ENCODE measurements around the gene LRRC55.
A peak's percentile ranks its signal among the peaks of the same experiment; 100 is the strongest.

LRRC55 gene

GRCh38 chr11:57230791-57231538, 49.2 kb downstream of the LRRC55 start:
- Histone ChIP-seq H3K4me1 (ENCODE audit: control insufficient read depth, insufficient read depth, low read length) (no peaks in the 10 kb centered on the region), H3K4me3 (ENCODE audit: low read depth, low read length) (no peak overlapping the region), H3K9me3 (ENCODE audit: control insufficient read depth, insufficient read depth, low read depth, low read length) (no peaks in the 10 kb centered on the region), H3K36me3 (ENCODE audit: control insufficient read depth in 2 of 2, insufficient read depth in 1 of 2, low read length in 2 of 2) (no peaks in the 10 kb centered on the region), H3K27ac (ENCODE audit: extremely low read depth, low read depth, low read length) (no peak overlapping the region)
- no peak for TF ChIP-seq ZBTB26 (tag by site-specific recombination; optimal IDR thresholded peaks at IDR 0.05)
- TF ChIP-seq ZNF114 (tag by site-specific recombination; IDR thresholded peaks at IDR 0.05) = no peak
- TF ChIP-seq ZBTB48 (tag by site-specific recombination; IDR thresholded peaks at IDR 0.05) = peak; percentile 85
- ChIA-PET POLR2A (no interaction called here), CTCF (interaction anchor here (1.2 kb wide), 1 partner anchor 18 kb away, joined by 8 read pairs; no protein-coding TSS in a partner anchor)

- ChIA-PET POLR2A (no interaction called here), CTCF (no interaction called here)
- Histone ChIP-seq H3K4me3 (ENCODE audit: low read depth, low read length) (no peak overlapping the region), H3K27ac (ENCODE audit: extremely low read depth, low read depth, low read length) (no peak overlapping the region), H3K36me3 (ENCODE audit: control insufficient read depth in 2 of 2, insufficient read depth in 1 of 2, low read length in 2 of 2) (no peaks in the 10 kb centered on the region), H3K9me3 (ENCODE audit: control insufficient read depth, insufficient read depth, low read depth, low read length) (no peaks in the 10 kb centered on the region), H3K4me1 (ENCODE audit: control insufficient read depth, insufficient read depth, low read length) (no peaks in the 10 kb centered on the region)
- peak; percentile 41; the same call in 1 of the 2 replicates for TF ChIP-seq ZNF366 (tag by site-specific recombination; conservative IDR thresholded peaks at IDR 0.05)
- peak; percentile 61 for TF ChIP-seq PRDM1 (tag by site-specific recombination; IDR thresholded peaks at IDR 0.05)
- no peak for TF ChIP-seq ZNF155 (tag by site-specific recombination; IDR thresholded peaks at IDR 0.05)
- TF ChIP-seq ZNF426 (tag by site-specific recombination; IDR thresholded peaks at IDR 0.05) = no peak
- no peak for TF ChIP-seq EGR2 (tag by site-specific recombination; IDR thresholded peaks at IDR 0.05; ENCODE audit: low read depth)
- TF ChIP-seq ZNF146 (tag by site-specific recombination; IDR thresholded peaks at IDR 0.05) = no peak
- no peak for TF ChIP-seq PRDM4 (tag by site-specific recombination; IDR thresholded peaks at IDR 0.05)
- peak; percentile 87 for TF ChIP-seq ZNF596 (tag by site-specific recombination; IDR thresholded peaks at IDR 0.05)
Observed at GRCh38 chr11:57231539-57232253, 49.9 kb downstream of the LRRC55 start.

GRCh38 chr11:57233702-57234101, 51.9 kb downstream of the LRRC55 start:
- ChIA-PET POLR2A (no interaction called here), CTCF (interaction anchor here (1.3 kb wide), 1 partner anchor 19 kb away, joined by 5 read pairs; no protein-coding TSS in a partner anchor)
- TF ChIP-seq GFI1B (tag by site-specific recombination; IDR thresholded peaks at IDR 0.05) (no peak), ZBTB26 (tag by site-specific recombination; optimal IDR thresholded peaks at IDR 0.05) (no peak), BCL11A (tag by site-specific recombination; IDR thresholded peaks at IDR 0.05; ENCODE audit: low read depth) (no peak), ZSCAN18 (tag by site-specific recombination; IDR thresholded peaks at IDR 0.05) (no peak), ZBTB49 (tag by site-specific recombination; IDR thresholded peaks at IDR 0.05; ENCODE audit: low read depth) (no peak), HOXC10 (CRISPR knock-in tag; IDR thresholded peaks at IDR 0.05) (no peak), ZNF423 (tag by site-specific recombination; IDR thresholded peaks at IDR 0.05) (no peak), ZNF548 (tag by site-specific recombination; IDR thresholded peaks at IDR 0.05) (no peak), ZNF398 (tag by site-specific recombination; IDR thresholded peaks at IDR 0.05) (no peak)

More at GRCh38 chr11:57233702-57234101, 51.9 kb downstream of the LRRC55 start:
- H3K9me3 ChIP-seq (ENCODE audit: control insufficient read depth, insufficient read depth, low read depth, low read length) = no peaks in the 10 kb centered on the region
- no peaks in the 10 kb centered on the region for H3K4me1 ChIP-seq (ENCODE audit: control insufficient read depth, insufficient read depth, low read length)
- no peak overlapping the region for H3K4me3 ChIP-seq (ENCODE audit: low read depth, low read length)
- no peak overlapping the region for H3K27ac ChIP-seq (ENCODE audit: extremely low read depth, low read depth, low read length)
- H3K36me3 ChIP-seq (ENCODE audit: control insufficient read depth in 2 of 2, insufficient read depth in 1 of 2, low read length in 2 of 2) = no peaks in the 10 kb centered on the region
